ENCODE data around the gene PCED1B. TPM values are rescaled to one million over a fixed set of nuclear protein-coding genes. Genes with fewer than 3 reads are reported as not detected.

PCED1B gene
- total RNA-seq, 1 experiment from 2014 or later = 6.6 TPM

DNA sequence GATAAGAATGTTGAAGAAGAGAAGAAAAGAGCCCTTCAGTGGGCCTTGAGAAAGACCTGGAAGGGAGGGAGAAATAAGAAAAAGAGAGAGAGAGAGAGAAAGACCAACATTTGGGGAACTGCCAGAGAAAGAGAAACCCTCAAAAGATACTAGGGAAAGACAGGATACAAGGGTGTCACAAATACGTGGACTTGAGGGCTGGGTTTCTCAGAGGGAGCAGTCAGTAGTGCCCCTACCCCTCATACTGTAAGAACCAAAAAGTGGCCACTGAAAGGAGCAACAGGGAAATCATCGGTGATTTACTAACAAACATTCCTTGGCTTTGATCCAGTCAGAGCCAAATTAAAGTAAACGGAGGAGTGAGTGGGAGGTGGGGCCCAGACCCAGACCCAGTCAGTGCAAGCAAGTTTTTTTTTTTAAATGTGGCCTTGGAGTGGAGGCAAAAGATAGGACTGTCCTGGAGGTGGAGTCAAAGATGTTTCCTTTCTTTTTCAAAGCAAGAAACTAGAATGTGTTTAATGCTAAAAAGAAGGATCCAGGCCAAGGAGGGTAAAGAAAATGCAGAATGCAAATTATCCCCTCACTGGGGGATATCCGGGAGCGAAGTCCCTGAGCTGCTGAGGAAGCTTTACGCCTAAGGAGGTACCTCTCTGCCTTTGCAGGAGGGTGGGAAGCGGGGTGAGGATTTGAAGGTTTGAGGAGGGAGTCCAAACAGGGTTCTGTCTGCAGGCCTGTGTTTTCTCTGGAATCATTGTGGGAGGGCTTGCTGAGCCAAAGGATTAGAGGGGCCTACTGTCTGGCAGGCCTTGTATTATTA is 143.8 kb downstream of the PCED1B start (continued):
- TF ChIP-seq, protein P1, sequence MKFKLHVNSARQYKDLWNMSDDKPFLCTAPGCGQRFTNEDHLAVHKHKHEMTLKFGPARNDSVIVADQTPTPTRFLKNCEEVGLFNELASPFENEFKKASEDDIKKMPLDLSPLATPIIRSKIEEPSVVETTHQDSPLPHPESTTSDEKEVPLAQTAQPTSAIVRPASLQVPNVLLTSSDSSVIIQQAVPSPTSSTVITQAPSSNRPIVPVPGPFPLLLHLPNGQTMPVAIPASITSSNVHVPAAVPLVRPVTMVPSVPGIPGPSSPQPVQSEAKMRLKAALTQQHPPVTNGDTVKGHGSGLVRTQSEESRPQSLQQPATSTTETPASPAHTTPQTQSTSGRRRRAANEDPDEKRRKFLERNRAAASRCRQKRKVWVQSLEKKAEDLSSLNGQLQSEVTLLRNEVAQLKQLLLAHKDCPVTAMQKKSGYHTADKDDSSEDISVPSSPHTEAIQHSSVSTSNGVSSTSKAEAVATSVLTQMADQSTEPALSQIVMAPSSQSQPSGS (CRISPR knock-in tag; IDR thresholded peaks at IDR 0.05; ENCODE audit: borderline replicate concordance, low read depth) = no peak
- TF ChIP-seq, protein P2, sequence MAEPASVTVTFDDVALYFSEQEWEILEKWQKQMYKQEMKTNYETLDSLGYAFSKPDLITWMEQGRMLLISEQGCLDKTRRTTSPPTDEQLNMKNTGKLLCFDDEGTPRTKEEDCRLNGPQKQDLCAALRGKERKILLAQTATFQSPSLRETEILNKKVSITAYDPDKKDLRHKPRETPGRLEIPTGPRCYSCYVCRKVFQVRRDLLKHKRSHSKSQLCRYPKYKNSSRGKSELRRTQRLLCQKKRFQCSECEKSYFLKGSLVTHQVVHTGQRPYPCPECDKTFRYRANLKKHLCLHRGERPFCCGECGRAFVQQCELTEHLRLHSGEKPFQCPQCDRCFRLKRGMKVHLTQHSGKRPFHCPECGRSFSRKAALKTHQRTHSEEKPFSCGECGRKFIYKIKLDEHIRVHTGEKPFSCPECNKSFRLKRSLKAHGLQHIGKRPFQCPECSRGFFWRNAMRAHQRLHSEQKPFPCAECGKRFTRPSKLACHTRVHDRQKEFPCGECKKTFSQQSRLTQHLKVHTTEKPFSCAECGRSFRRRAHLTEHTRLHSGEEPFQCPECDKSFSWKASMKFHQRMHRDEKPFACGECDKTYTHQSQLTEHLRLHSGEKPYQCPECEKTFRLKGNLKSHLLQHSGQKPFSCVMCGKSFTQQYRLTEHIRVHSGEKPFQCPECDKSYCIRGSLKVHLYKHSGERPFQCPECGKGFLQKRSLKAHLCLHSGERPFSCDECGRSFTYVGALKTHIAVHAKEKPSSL (CRISPR knock-in tag; conservative IDR thresholded peaks at IDR 0.05) = no peak
- TF ChIP-seq SP1 (CRISPR knock-in tag; conservative IDR thresholded peaks at IDR 0.05) = no peak
- TF ChIP-seq, protein P3, sequence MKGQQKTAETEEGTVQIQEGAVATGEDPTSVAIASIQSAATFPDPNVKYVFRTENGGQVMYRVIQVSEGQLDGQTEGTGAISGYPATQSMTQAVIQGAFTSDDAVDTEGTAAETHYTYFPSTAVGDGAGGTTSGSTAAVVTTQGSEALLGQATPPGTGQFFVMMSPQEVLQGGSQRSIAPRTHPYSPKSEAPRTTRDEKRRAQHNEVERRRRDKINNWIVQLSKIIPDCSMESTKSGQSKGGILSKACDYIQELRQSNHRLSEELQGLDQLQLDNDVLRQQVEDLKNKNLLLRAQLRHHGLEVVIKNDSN (CRISPR knock-in tag; IDR thresholded peaks at IDR 0.05) = no peak
- TF ChIP-seq, protein P4, sequence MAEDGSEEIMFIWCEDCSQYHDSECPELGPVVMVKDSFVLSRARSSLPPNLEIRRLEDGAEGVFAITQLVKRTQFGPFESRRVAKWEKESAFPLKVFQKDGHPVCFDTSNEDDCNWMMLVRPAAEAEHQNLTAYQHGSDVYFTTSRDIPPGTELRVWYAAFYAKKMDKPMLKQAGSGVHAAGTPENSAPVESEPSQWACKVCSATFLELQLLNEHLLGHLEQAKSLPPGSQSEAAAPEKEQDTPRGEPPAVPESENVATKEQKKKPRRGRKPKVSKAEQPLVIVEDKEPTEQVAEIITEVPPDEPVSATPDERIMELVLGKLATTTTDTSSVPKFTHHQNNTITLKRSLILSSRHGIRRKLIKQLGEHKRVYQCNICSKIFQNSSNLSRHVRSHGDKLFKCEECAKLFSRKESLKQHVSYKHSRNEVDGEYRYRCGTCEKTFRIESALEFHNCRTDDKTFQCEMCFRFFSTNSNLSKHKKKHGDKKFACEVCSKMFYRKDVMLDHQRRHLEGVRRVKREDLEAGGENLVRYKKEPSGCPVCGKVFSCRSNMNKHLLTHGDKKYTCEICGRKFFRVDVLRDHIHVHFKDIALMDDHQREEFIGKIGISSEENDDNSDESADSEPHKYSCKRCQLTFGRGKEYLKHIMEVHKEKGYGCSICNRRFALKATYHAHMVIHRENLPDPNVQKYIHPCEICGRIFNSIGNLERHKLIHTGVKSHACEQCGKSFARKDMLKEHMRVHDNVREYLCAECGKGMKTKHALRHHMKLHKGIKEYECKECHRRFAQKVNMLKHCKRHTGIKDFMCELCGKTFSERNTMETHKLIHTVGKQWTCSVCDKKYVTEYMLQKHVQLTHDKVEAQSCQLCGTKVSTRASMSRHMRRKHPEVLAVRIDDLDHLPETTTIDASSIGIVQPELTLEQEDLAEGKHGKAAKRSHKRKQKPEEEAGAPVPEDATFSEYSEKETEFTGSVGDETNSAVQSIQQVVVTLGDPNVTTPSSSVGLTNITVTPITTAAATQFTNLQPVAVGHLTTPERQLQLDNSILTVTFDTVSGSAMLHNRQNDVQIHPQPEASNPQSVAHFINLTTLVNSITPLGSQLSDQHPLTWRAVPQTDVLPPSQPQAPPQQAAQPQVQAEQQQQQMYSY (CRISPR knock-in tag; IDR thresholded peaks at IDR 0.05) = peak; percentile 69

DNA sequence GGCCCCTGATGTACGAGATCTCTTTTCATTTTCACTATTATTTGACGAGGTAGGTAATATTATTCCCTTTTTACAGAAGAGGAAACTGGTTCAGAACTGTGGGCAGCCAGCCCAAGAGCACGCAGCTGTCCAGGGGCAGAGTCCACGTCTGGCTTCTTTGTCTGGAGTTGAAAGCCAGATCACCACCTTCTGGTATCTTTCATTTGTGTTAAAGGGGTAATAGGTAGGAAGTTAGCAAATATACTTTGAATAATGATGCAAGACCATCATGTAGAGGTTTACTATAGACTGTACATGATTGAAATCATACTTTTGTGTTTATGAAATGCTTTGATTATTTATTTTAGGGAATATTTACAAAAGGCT is 144.4 kb downstream of the PCED1B start:
- Mint-ChIP-seq H3K4me3 (peak overlapping the region; percentile 61), H3K27ac (peak overlapping the region; percentile 100), H3K9me3 (no peaks in the 10 kb centered on the region), H3K36me3 (no peaks in the 10 kb centered on the region), H3K27me3 (ENCODE audit: low read depth) (no peaks in the 10 kb centered on the region), H3K4me1 (peaks cover 65% of the 10 kb centered on the region)
- DNase-seq (ENCODE audit: low spot score) = no peak
- ChIA-PET CTCF (no interaction called here), POLR2A (no interaction called here)
- TF ChIP-seq GTF2I (CRISPR knock-in tag; conservative IDR thresholded peaks at IDR 0.05) (no peak), ESRRA (CRISPR knock-in tag; IDR thresholded peaks at IDR 0.05; ENCODE audit: borderline replicate concordance) (no peak), GABPB1 (CRISPR knock-in tag; IDR thresholded peaks at IDR 0.05) (peak; percentile 74), ZNF263 (CRISPR knock-in tag; IDR thresholded peaks at IDR 0.05; ENCODE audit: low read depth) (no peak), MXD4 (CRISPR knock-in tag; IDR thresholded peaks at IDR 0.05; ENCODE audit: borderline replicate concordance) (no peak)
- TF ChIP-seq, protein P5, sequence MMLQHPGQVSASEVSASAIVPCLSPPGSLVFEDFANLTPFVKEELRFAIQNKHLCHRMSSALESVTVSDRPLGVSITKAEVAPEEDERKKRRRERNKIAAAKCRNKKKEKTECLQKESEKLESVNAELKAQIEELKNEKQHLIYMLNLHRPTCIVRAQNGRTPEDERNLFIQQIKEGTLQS (CRISPR knock-in tag; conservative IDR thresholded peaks at IDR 0.05) = no peak
- TF ChIP-seq, protein P6, sequence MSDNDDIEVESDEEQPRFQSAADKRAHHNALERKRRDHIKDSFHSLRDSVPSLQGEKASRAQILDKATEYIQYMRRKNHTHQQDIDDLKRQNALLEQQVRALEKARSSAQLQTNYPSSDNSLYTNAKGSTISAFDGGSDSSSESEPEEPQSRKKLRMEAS (CRISPR knock-in tag; IDR thresholded peaks at IDR 0.05) = no peak
- peak; percentile 1; the same call in 1 of the 2 replicates for ATAC-seq

DNA sequence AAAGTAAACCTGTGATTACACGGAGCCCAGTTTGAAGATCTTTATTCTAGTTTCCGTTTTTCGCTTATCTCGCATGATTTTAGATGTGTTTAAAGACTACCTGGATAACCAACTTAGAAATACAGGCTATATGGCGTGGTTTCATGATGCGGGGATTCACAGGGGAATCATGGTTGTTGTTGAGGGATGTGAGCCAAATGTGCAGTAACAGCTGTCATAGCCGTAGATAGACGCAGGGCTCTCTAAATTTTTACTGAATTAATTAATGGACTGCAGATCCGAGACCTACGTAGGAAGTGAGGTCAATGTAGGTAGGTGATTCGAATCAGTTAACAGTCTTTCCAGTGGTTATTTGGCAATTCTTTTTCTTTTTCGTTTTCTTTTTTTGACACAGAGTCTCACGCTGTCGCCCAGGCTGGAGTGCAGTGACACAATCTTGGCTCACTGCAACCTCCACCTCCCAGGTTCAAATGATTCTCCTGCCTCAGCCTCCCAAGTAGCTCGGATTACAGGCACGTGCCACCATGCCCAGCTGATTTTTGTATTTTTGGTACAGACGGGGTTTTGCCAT is 145.2 kb downstream of the PCED1B start:
- no peaks in the 10 kb centered on the region for H3K36me3 Mint-ChIP-seq
- peak overlapping the region; percentile 61 for H3K4me3 Mint-ChIP-seq
- peak overlapping the region; percentile 100 for H3K27ac Mint-ChIP-seq
- H3K4me1 Mint-ChIP-seq = peaks cover 61% of the 10 kb centered on the region
- ChIA-PET POLR2A (no interaction called here), CTCF (no interaction called here)
- no peaks in the 10 kb centered on the region for H3K9me3 Mint-ChIP-seq
- ATAC-seq (no peak), DNase-seq (ENCODE audit: low spot score) (no peak)
- no peaks in the 10 kb centered on the region for H3K27me3 Mint-ChIP-seq (ENCODE audit: low read depth)
- TF ChIP-seq ZBTB21 (CRISPR knock-in tag; IDR thresholded peaks at IDR 0.05; ENCODE audit: borderline replicate concordance) (no peak), ATF1 (CRISPR knock-in tag; IDR thresholded peaks at IDR 0.05) (no peak), GRHL2 (CRISPR knock-in tag; IDR thresholded peaks at IDR 0.05; ENCODE audit: insufficient replicate concordance, severe bottlenecking) (no peak), FOXP1 (CRISPR knock-in tag; IDR thresholded peaks at IDR 0.05; ENCODE audit: borderline replicate concordance) (no peak), JUN (CRISPR knock-in tag; IDR thresholded peaks at IDR 0.05) (no peak), ZNF232 (CRISPR knock-in tag; IDR thresholded peaks at IDR 0.05) (no peak), KAT7 (CRISPR knock-in tag; IDR thresholded peaks at IDR 0.05; ENCODE audit: borderline replicate concordance) (no peak), TEAD1 (CRISPR knock-in tag; IDR thresholded peaks at IDR 0.05) (no peak)
- TF ChIP-seq, protein P5 (CRISPR knock-in tag; conservative IDR thresholded peaks at IDR 0.05) = no peak
- TF ChIP-seq, protein P7, sequence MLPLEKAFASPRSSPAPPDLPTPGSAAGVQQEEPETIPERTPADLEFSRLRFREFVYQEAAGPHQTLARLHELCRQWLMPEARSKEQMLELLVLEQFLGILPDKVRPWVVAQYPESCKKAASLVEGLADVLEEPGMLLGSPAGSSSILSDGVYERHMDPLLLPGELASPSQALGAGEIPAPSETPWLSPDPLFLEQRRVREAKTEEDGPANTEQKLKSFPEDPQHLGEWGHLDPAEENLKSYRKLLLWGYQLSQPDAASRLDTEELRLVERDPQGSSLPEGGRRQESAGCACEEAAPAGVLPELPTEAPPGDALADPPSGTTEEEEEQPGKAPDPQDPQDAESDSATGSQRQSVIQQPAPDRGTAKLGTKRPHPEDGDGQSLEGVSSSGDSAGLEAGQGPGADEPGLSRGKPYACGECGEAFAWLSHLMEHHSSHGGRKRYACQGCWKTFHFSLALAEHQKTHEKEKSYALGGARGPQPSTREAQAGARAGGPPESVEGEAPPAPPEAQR (CRISPR knock-in tag; IDR thresholded peaks at IDR 0.05) = no peak

All from WTC11 (cell line).